H1 (cell line): ENCODE data around the gene CACNG5. TPM values are rescaled to one million over a fixed set of nuclear protein-coding genes. Genes with fewer than 3 reads are reported as not detected.

Experiments used
- CTCF ChIA-PET: fragments of 300-600 bp; sonication (Branson Sonifier 250); formaldehyde crosslinking; loops from one replicate; lab custom pipeline; 2021; ENCODE audit not compliant: partially characterized antibody; lab: Charles Lee
- POLR2A ChIA-PET: fragments of 300-600 bp; sonication (Branson Sonifier 250); formaldehyde crosslinking; loops from one replicate; lab custom pipeline; 2021; ENCODE audit warnings: inconsistent platforms; ENCODE audit not compliant: partially characterized antibody; lab: Charles Lee
- DNase-seq, 2 experiments: peaks; one replicate each; pipeline versions ENCODE4 v3.0.0 to v3.0.0-alpha.2; 2010 to 2022; ENCODE audit warnings: low spot score in 2 of 2, low read depth in 1 of 2, mixed read lengths in 1 of 2
- FAIRE-seq: peaks from 2 replicates; lab custom pipeline; 2011; peaks lifted over from hg19 to GRCh38; lab: Jason Lieb, UNC
- H2AFZ ChIP-seq: 2 replicates; pipeline ENCODE4 v1.8.1; 2012; ENCODE audit warnings: low read length, inconsistent platforms
- H2AK5ac ChIP-seq: 2 replicates; pipeline ENCODE4 v1.6.1; 2013; ENCODE audit warnings: low read depth, low read length
- H2BK120ac ChIP-seq: replicated peaks from 2 replicates; pipeline ENCODE3; 2013; ENCODE audit warnings: low read depth, low read length, inconsistent platforms
- H2BK12ac ChIP-seq: 2 replicates; pipeline ENCODE4 v1.6.1; 2013; ENCODE audit warnings: low read depth, low read length
- H2BK15ac ChIP-seq: 2 replicates; pipeline ENCODE4 v1.6.1; 2013; ENCODE audit warnings: low read length
- H2BK20ac ChIP-seq: 2 replicates; pipeline ENCODE4 v1.6.1; 2013; ENCODE audit warnings: low read length
- H2BK5ac ChIP-seq: 2 replicates; pipeline ENCODE4 v1.6.1; 2013; ENCODE audit warnings: low read depth, low read length
- H3K14ac ChIP-seq: 2 replicates; pipeline ENCODE4 v1.6.1; 2013; ENCODE audit warnings: inconsistent platforms; ENCODE audit not compliant: insufficient read length
- H3K18ac ChIP-seq: 2 replicates; pipeline ENCODE4 v1.6.1; 2013; ENCODE audit warnings: low read length; ENCODE audit errors: extremely low read depth
- H3K23ac ChIP-seq: 2 replicates; pipeline ENCODE4 v1.6.1; 2013; ENCODE audit warnings: inconsistent platforms; ENCODE audit not compliant: insufficient read length
- H3K23me2 ChIP-seq: 2 replicates; pipeline ENCODE4 v1.6.1; 2013; ENCODE audit warnings: low read depth, low read length
- H3K27ac ChIP-seq: 2 replicates; pipeline ENCODE4 v1.6.1; 2011; ENCODE audit warnings: low read depth, low read length, inconsistent platforms
- H3K27me3 ChIP-seq, 4 experiments: replicated peaks in 1 of 4; 1 replicate in 1 of 4; 2 replicates in 3 of 4; pipeline versions ENCODE4 v1.6.1 to v1.8.1; 2011 to 2013; ENCODE audit warnings: low read length in 3 of 4, mild to moderate bottlenecking in 3 of 4, inconsistent platforms in 2 of 4, mixed read lengths in 2 of 4, moderate library complexity in 1 of 4; ENCODE audit not compliant: control insufficient read depth in 3 of 4, insufficient read depth in 3 of 4; ENCODE audit errors: extremely low read depth in 1 of 4
- H3K36me3 ChIP-seq, 4 experiments: 2 replicates each; pipeline versions ENCODE4 v1.6.1 to v1.8.1; 2011 to 2013; ENCODE audit warnings: mild to moderate bottlenecking in 4 of 4, low read length in 3 of 4, moderate library complexity in 2 of 4, control low read depth in 1 of 4, inconsistent platforms in 1 of 4; ENCODE audit not compliant: insufficient read depth in 4 of 4, control insufficient read depth in 2 of 4
- H3K4ac ChIP-seq: replicated peaks from 2 replicates; pipeline ENCODE3; 2013; ENCODE audit warnings: low read length, low read depth, mixed read lengths, inconsistent platforms; ENCODE audit not compliant: insufficient read length
- H3K4me1 ChIP-seq, 4 experiments: replicated peaks in 1 of 4; 1 replicate in 1 of 4; 2 replicates in 3 of 4; pipeline versions ENCODE4 v1.6.1 to v1.8.1; 2011 to 2013; ENCODE audit warnings: low read length in 3 of 4, inconsistent platforms in 2 of 4, mixed read lengths in 1 of 4; ENCODE audit not compliant: insufficient read depth in 4 of 4, control insufficient read depth in 3 of 4
- H3K4me2 ChIP-seq, 2 experiments: 2 replicates each; pipeline versions ENCODE4 v1.6.1 to v1.8.1; 2011 to 2013; ENCODE audit warnings: low read depth in 2 of 2, low read length in 2 of 2, control low read depth in 1 of 2, inconsistent platforms in 1 of 2, mild to moderate bottlenecking in 1 of 2; ENCODE audit not compliant: insufficient read depth in 1 of 2
- H3K4me3 ChIP-seq, 4 experiments: fragments of 200-600, 300-600 bp in 1 of 4; sonication (generic), shearing (Covaris generic), sonication (Bioruptor Twin) in 1 of 4; 2 replicates each; pipeline versions ENCODE4 v1.5.1 to v1.8.1; 2011 to 2016; ENCODE audit warnings: low read length in 4 of 4, low read depth in 3 of 4, control low read depth in 2 of 4, inconsistent platforms in 2 of 4, mild to moderate bottlenecking in 2 of 4, mixed read lengths in 1 of 4, moderate library complexity in 1 of 4; ENCODE audit not compliant: insufficient read depth in 2 of 4; ENCODE audit errors: extremely low read depth in 1 of 4
- H3K56ac ChIP-seq: replicated peaks from 2 replicates; pipeline ENCODE3; 2013; ENCODE audit warnings: low read depth, mild to moderate bottlenecking, mixed read lengths, low read length, inconsistent platforms; ENCODE audit not compliant: insufficient read length
- H3K79me1 ChIP-seq: 2 replicates; pipeline ENCODE4 v1.6.1; 2013; ENCODE audit warnings: low read depth, low read length, control low read depth
- H3K79me2 ChIP-seq, 2 experiments: 2 replicates each; pipeline versions ENCODE4 v1.6.1 to v1.8.1; 2012 to 2013; ENCODE audit warnings: low read length in 2 of 2, mild to moderate bottlenecking in 2 of 2, inconsistent platforms in 1 of 2; ENCODE audit not compliant: insufficient read depth in 2 of 2, control insufficient read depth in 1 of 2
- H3K9ac ChIP-seq, 4 experiments: replicated peaks in 1 of 4; 1 replicate in 1 of 4; 2 replicates in 3 of 4; pipeline versions ENCODE4 v1.6.1 to v1.8.1; 2011 to 2013; ENCODE audit warnings: low read depth in 3 of 4, low read length in 3 of 4, control low read depth in 2 of 4, mild to moderate bottlenecking in 2 of 4, moderate library complexity in 2 of 4, inconsistent platforms in 1 of 4; ENCODE audit errors: extremely low read depth in 1 of 4
- H3K9me3 ChIP-seq, 2 experiments: 2 replicates each; pipeline versions ENCODE4 v1.6.1 to v1.8.1; 2012 to 2013; ENCODE audit warnings: mild to moderate bottlenecking in 2 of 2, moderate library complexity in 2 of 2, control low read depth in 1 of 2, inconsistent platforms in 1 of 2, low read depth in 1 of 2, low read length in 1 of 2, mixed read lengths in 1 of 2; ENCODE audit not compliant: insufficient read depth in 2 of 2
- H4K20me1 ChIP-seq, 2 experiments: replicated peaks in 1 of 2; 2 replicates each; pipeline versions ENCODE3 to v1.8.1; 2011 to 2013; ENCODE audit warnings: inconsistent platforms in 2 of 2, low read length in 2 of 2, mild to moderate bottlenecking in 1 of 2; ENCODE audit not compliant: insufficient read depth in 2 of 2, control insufficient read depth in 1 of 2
- H4K5ac ChIP-seq: 2 replicates; pipeline ENCODE4 v1.6.1; 2013; ENCODE audit warnings: low read length, low read depth, mixed read lengths, inconsistent platforms; ENCODE audit not compliant: insufficient read length
- H4K8ac ChIP-seq: 2 replicates; pipeline ENCODE4 v1.8.0; 2013; ENCODE audit warnings: mild to moderate bottlenecking, moderate library complexity, low read length, inconsistent platforms; ENCODE audit not compliant: insufficient read depth; ENCODE audit errors: extremely low read depth
- H4K91ac ChIP-seq: replicated peaks from 2 replicates; pipeline ENCODE3; 2013; ENCODE audit warnings: low read length, mixed read lengths, inconsistent platforms; ENCODE audit not compliant: insufficient read length
- CBX8 ChIP-seq: fragments of 300-800, 300-1000 bp; sonication (generic); IDR thresholded peaks from 2 replicates; pipeline ENCODE4 v1.7.1; 2016; ENCODE audit warnings: low read depth, low read length, borderline replicate concordance
- KDM1A ChIP-seq: fragments of 200-600, 300-600 bp; sonication (generic); IDR thresholded peaks from 2 replicates; pipeline ENCODE4 v1.7.1; 2016; ENCODE audit warnings: mild to moderate bottlenecking, low read length, borderline replicate concordance
- WGBS, 2 experiments: shearing (Covaris generic) in 1 of 2; methylation state at CpG; one replicate each; pipeline versions ENCODE4 v1.1.6 to v1.1.7; 2013 to 2015; ENCODE audit warnings: low lambda C conversion rate in 2 of 2, mixed read lengths in 2 of 2, inconsistent platforms in 1 of 2, low coverage in 1 of 2, missing lambda C conversion rate in 1 of 2; ENCODE audit not compliant: insufficient replicate concordance in 2 of 2, insufficient coverage in 1 of 2, insufficient read length in 1 of 2; ENCODE audit errors: extremely low coverage in 1 of 2, missing lambda C conversion rate in 1 of 2; 5-methylcytosine and 5-hydroxymethylcytosine counted together
- polyA plus RNA-seq, 7 experiments: library from polyadenylated mRNA; depleted of rRNA in 3 of 7; stranded (reverse) in 5 of 7; unstranded in 2 of 7; fragments of >200 nt in 5 of 7; fragments of 200-250 nt in 2 of 7; gene quantifications; 1 replicate in 5 of 7; 2 replicates in 1 of 7; 4 replicates in 1 of 7; pipeline versions ENCODE4 v1.2.1 to v1.2.3, GENCODE V29; 2011 to 2013; ENCODE audit warnings: missing spikeins in 2 of 7, mixed read lengths in 2 of 7
- total RNA-seq: library from RNA; stranded (reverse); fragmentation: NEBNext Ultra II Directional; extraction: Animal tissue kit (Norgen Biotek cat#: 25700); gene quantifications from 2 replicates; pipeline ENCODE4 v1.2.1, GENCODE V29; 2021

The CACNG5 gene
- total and polyA plus RNA-seq, 2 of the 8 experiments (the other 6 are each of a cell fraction or from before 2014, with no cell fraction given), result 2.2 to 3.1 TPM

- H3K79me2 ChIP-seq, result no peaks in the 10 kb centered on the region
- ChIA-PET POLR2A (no interaction called here), CTCF (interaction anchor here (0.6 to 4.5 kb wide), 19 partner anchors 9 to 662 kb away, joined by 3 to 29 read pairs (median 5); no protein-coding TSS in a partner anchor)
- FAIRE-seq (no peak), DNase-seq (no peak)
- no peak overlapping the region for H3K56ac ChIP-seq
- H3K9me3 ChIP-seq, result no peaks in the 10 kb centered on the region; a peak in 1 of 4 replicates
- no peak overlapping the region for H3K14ac ChIP-seq
- no peak overlapping the region for H3K18ac ChIP-seq
- no peak overlapping the region for H4K91ac ChIP-seq
- no peaks in the 10 kb centered on the region for H3K4me1 ChIP-seq
- H3K36me3 ChIP-seq, result no peaks in the 10 kb centered on the region
- no peak overlapping the region for H2BK5ac ChIP-seq
- H3K27ac ChIP-seq, result no peak overlapping the region
- H2AFZ ChIP-seq, result no peak overlapping the region
- H4K8ac ChIP-seq, result no peak overlapping the region
- no peak overlapping the region for H3K4me3 ChIP-seq
- no peak overlapping the region for H3K9ac ChIP-seq
- H3K27me3 ChIP-seq, result no peaks in the 10 kb centered on the region
- no peak overlapping the region for H2BK12ac ChIP-seq
- H2BK20ac ChIP-seq, result no peak overlapping the region
- no peak overlapping the region for H3K23ac ChIP-seq
- H3K79me1 ChIP-seq, result no peaks in the 10 kb centered on the region
- 95% methylated on average over 1 of the region's 1 CpG; no CpG with 5 or more reads in 1 of the 2 experiments for WGBS, 2 experiments
- H3K23me2 ChIP-seq, result no peaks in the 10 kb centered on the region; the same call in 1 of the 2 replicates
- peaks cover 0 to 2% of the 10 kb centered on the region in 2 experiments for H4K20me1 ChIP-seq
- H2AK5ac ChIP-seq, result no peak overlapping the region
- no peak overlapping the region for H2BK120ac ChIP-seq
- no peak overlapping the region for H3K4me2 ChIP-seq
- H4K5ac ChIP-seq, result no peak overlapping the region
- TF ChIP-seq KDM1A (0 out of 2 replicates have a peak, but pooled peaks have one; percentile 50), CBX8 (no peak)
- TF ChIP-seq, all 59 proteins: peak for 1
- H3K4ac ChIP-seq, result no peak overlapping the region
- no peak overlapping the region for H2BK15ac ChIP-seq
Measured at GRCh38 chr17:66916946-66917345, 82.0 kb downstream of the CACNG5 start.
